Prostate gland (tissue), 2 donors: ENCODE data around the gene TFAP2B.

Source experiments
- POLR2A ChIP-seq: fragments of 450-650 bp; IDR thresholded peaks from one replicate; pipeline ENCODE4 v1.6.1; 2016; ENCODE audit warnings: antibody characterized with exemption, mild to moderate bottlenecking
- POLR2AphosphoS5 ChIP-seq: sonication (generic); formaldehyde crosslinking; IDR thresholded peaks from one replicate; pipeline ENCODE4 v1.6.1; 2017; ENCODE audit warnings: antibody characterized with exemption
- TF ChIP-seq, protein P1 (sequence below), 4 experiments: fragments of 200-600 bp in 2 of 4; fragments of 450-650 bp in 2 of 4; sonication (generic) in 2 of 4; IDR thresholded peaks; 1 replicate in 3 of 4; 2 replicates in 1 of 4; pipeline ENCODE4 v1.5.1; 2016 to 2019; ENCODE audit warnings: antibody characterized with exemption in 4 of 4, mild to moderate bottlenecking in 2 of 4, moderate library complexity in 2 of 4

DNA sequence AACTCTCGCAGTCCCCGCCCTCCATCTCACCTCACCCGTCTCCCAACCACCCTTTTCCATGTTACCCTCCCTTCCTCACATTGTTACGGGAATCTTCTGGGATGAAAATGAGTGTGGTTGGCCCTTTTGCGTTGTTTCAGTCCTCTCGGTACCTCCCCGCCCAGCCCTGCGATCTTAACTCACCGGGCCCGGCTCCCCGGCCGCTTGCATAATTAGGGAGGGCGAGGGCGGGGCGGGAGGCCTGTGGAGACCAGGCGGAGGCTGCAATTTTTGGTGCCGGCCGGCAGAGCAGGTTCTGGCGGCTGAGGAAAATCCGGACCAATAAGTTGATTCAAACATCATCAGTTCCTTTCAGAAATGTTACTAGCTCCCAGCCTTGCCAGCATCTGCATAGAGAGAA, 25.2 kb downstream of the TFAP2B start:
- TF ChIP-seq, protein P1, sequence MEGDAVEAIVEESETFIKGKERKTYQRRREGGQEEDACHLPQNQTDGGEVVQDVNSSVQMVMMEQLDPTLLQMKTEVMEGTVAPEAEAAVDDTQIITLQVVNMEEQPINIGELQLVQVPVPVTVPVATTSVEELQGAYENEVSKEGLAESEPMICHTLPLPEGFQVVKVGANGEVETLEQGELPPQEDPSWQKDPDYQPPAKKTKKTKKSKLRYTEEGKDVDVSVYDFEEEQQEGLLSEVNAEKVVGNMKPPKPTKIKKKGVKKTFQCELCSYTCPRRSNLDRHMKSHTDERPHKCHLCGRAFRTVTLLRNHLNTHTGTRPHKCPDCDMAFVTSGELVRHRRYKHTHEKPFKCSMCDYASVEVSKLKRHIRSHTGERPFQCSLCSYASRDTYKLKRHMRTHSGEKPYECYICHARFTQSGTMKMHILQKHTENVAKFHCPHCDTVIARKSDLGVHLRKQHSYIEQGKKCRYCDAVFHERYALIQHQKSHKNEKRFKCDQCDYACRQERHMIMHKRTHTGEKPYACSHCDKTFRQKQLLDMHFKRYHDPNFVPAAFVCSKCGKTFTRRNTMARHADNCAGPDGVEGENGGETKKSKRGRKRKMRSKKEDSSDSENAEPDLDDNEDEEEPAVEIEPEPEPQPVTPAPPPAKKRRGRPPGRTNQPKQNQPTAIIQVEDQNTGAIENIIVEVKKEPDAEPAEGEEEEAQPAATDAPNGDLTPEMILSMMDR (IDR thresholded peaks at IDR 0.05) = no peak
- TF ChIP-seq POLR2A (no peak), POLR2AphosphoS5 (no peak)
